ENCODE results near the gene DHRS3.

The DHRS3 gene

DNA sequence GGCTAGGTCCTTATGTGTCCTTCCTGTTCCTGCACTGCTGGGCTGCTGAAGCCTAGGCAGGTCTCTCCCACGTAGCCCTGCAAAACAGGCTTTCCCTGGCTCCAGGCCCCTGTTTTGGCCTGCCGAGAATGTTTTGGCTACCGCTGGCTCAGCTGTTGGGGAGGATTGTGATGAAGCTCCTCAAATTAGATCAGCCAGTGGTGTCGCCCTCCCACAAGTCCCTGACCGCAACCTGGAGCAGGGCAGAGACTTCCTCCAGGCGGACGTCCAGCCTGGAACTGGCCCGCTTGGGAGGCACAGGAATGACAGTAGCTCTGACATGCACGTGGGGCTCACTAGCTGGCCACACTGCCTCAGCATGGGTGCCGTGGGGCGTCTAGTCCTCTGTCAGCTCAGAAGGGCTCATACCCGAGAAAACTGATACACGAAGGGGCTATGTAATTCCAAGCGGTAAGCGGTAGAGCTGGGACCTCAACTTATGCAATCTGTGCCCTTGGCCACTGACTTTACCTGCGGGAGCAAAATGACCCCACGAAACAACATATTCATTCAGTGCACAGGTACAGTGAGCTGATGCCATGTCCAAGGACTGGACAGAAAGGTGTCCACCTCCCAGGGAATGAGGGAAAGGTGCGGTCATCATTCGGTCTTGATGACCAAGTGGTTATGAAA is 26.6 kb downstream of the DHRS3 start:
- Histone ChIP-seq H3K27me3 (ENCODE audit: low read length) (no peaks in the 10 kb centered on the region), H3K27ac (ENCODE audit: low read depth, low read length) (no peak overlapping the region), H3F3A (ENCODE audit: insufficient read depth) (no peaks in the 10 kb centered on the region), H3K9me3 (ENCODE audit: insufficient read depth, low read length) (no peaks in the 10 kb centered on the region), H2AFZ (ENCODE audit: low read depth, low read length, severe bottlenecking) (no peak overlapping the region), H3K9ac (ENCODE audit: low read length) (no peak overlapping the region), H3K36me3 (ENCODE audit: low read length) (no peaks in the 10 kb centered on the region), H3K4me2 (ENCODE audit: low read depth, low read length, poor library complexity, severe bottlenecking) (no peak overlapping the region), H3K4me3 (ENCODE audit: insufficient read depth, low read length, poor library complexity, severe bottlenecking) (no peak overlapping the region), H3K79me2 (ENCODE audit: insufficient read depth, low read length) (no peaks in the 10 kb centered on the region), H4K20me1 (ENCODE audit: low read depth, low read length) (no peaks in the 10 kb centered on the region), H3K9me2 (replicated peaks; ENCODE audit: insufficient read depth, low read length) (no peaks in the 10 kb centered on the region)
- TF ChIP-seq CTCF (IDR thresholded peaks at IDR 0.05; ENCODE audit: insufficient read depth, low read length, poor library complexity, severe bottlenecking): no peak
- no peak for TF ChIP-seq EZH2phosphoT487 (conservative IDR thresholded peaks at IDR 0.05; ENCODE audit: low read length)

GRCh38 chr1:12588695-12589094 is 29.3 kb downstream of the DHRS3 start:
- Histone ChIP-seq H3K79me2 (ENCODE audit: insufficient read depth, low read length) (no peaks in the 10 kb centered on the region), H3K4me2 (ENCODE audit: low read depth, low read length, poor library complexity, severe bottlenecking) (no peak overlapping the region), H3K9ac (ENCODE audit: low read length) (no peak overlapping the region), H2AFZ (ENCODE audit: low read depth, low read length, severe bottlenecking) (no peak overlapping the region), H3K4me3 (ENCODE audit: insufficient read depth, low read length, poor library complexity, severe bottlenecking) (no peak overlapping the region), H4K20me1 (ENCODE audit: low read depth, low read length) (no peaks in the 10 kb centered on the region), H3K27me3 (ENCODE audit: low read length) (no peaks in the 10 kb centered on the region), H3F3A (ENCODE audit: insufficient read depth) (no peaks in the 10 kb centered on the region), H3K36me3 (ENCODE audit: low read length) (no peaks in the 10 kb centered on the region), H3K27ac (ENCODE audit: low read depth, low read length) (no peak overlapping the region), H3K9me3 (ENCODE audit: insufficient read depth, low read length) (no peaks in the 10 kb centered on the region), H3K9me2 (replicated peaks; ENCODE audit: insufficient read depth, low read length) (no peaks in the 10 kb centered on the region)
- TF ChIP-seq CTCF (IDR thresholded peaks at IDR 0.05; ENCODE audit: insufficient read depth, low read length, poor library complexity, severe bottlenecking): no peak
- no peak for TF ChIP-seq EZH2phosphoT487 (conservative IDR thresholded peaks at IDR 0.05; ENCODE audit: low read length)

DNA sequence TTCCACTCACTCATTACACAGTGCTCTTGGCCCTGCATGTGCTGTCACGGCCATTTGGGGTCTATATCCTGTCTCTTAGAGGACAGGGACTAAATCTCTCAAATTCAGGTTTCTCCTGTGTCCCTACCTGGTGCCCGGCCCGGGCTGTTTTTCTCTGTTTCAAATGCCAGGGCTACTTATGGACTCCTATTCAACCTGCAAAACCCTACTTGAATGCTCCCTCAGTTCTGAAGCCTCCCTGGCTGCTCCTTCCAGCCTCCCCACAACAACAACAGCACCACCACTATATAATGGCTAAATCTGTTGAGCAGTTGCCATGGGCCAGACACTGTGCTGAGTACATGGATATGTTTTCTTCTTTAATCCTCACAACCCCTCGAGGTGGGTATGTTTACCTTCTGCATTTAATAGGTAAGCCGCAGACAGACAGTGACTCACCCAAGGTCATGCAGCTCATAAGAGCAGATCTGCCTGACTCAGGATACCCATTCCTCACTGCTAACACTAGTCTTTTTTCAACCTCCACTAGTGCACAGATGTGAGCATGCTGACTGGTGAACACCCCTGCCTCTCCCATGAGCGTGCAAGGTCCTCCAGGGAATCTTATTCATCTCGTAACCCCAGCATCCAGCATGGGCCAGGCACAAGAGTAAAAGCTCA is 29.9 kb downstream of the DHRS3 start:
- H3K36me3 ChIP-seq (ENCODE audit: low read length): no peaks in the 10 kb centered on the region
- H4K20me1 ChIP-seq (ENCODE audit: low read depth, low read length): no peaks in the 10 kb centered on the region
- TF ChIP-seq EZH2phosphoT487 (conservative IDR thresholded peaks at IDR 0.05; ENCODE audit: low read length): no peak
- TF ChIP-seq CTCF (IDR thresholded peaks at IDR 0.05; ENCODE audit: insufficient read depth, low read length, poor library complexity, severe bottlenecking): no peak
- no peaks in the 10 kb centered on the region for H3K79me2 ChIP-seq (ENCODE audit: insufficient read depth, low read length)
- H2AFZ ChIP-seq (ENCODE audit: low read depth, low read length, severe bottlenecking): no peak overlapping the region
- no peak overlapping the region for H3K4me3 ChIP-seq (ENCODE audit: insufficient read depth, low read length, poor library complexity, severe bottlenecking)
- no peak overlapping the region for H3K27ac ChIP-seq (ENCODE audit: low read depth, low read length)
- no peaks in the 10 kb centered on the region for H3K9me3 ChIP-seq (ENCODE audit: insufficient read depth, low read length)
- no peaks in the 10 kb centered on the region for H3K27me3 ChIP-seq (ENCODE audit: low read length)
- H3K9me2 ChIP-seq (replicated peaks; ENCODE audit: insufficient read depth, low read length): no peaks in the 10 kb centered on the region
- H3K9ac ChIP-seq (ENCODE audit: low read length): no peak overlapping the region
- no peak overlapping the region for H3K4me2 ChIP-seq (ENCODE audit: low read depth, low read length, poor library complexity, severe bottlenecking)
- no peaks in the 10 kb centered on the region for H3F3A ChIP-seq (ENCODE audit: insufficient read depth)
